Measurements from ENCODE around the gene NEURL1.

NEURL1 gene

GRCh38 chr10:103493362-103493915 lies at the start of gene NEURL1:
Gene NEURL1, plus strand, starts transcription at chr10:103493705. Its CDS starts 683 bp downstream, at chr10:103494388.
- DNase-seq, result peak in 1 of 2 donors; percentile 20

DNA sequence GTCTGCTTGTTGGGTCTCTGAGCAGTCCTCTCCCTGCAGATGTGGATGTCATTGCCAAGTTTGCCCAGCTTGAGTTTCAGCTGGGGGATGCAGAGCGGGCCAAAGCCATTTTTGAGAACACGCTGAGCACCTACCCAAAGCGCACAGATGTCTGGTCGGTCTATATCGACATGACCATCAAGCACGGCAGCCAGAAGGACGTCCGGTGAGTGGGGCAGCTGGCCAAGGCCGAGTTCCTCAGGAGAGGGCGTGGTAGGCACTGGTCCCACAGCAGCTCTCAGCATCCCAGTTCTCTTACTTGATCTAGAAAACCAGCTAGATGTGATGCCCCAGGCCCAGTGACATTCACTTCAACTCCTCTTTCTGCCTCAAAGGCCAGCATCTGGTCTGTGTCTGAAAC lies 49.0 kb upstream of the NEURL1 start:
- no peak for DNase-seq

- DNase-seq, result no peak
These were observed 48.1 kb upstream of the NEURL1 start for GRCh38 chr10:103445366-103445765.

GRCh38 chr10:103445767-103446567 lies 47.5 kb upstream of the NEURL1 start:
- DNase-seq, result no peak

- no peak for DNase-seq
These were observed 46.3 kb upstream of the NEURL1 start for GRCh38 chr10:103447187-103447586.

GRCh38 chr10:103448746-103449145 lies 44.8 kb upstream of the NEURL1 start:
- no peak for DNase-seq

DNA sequence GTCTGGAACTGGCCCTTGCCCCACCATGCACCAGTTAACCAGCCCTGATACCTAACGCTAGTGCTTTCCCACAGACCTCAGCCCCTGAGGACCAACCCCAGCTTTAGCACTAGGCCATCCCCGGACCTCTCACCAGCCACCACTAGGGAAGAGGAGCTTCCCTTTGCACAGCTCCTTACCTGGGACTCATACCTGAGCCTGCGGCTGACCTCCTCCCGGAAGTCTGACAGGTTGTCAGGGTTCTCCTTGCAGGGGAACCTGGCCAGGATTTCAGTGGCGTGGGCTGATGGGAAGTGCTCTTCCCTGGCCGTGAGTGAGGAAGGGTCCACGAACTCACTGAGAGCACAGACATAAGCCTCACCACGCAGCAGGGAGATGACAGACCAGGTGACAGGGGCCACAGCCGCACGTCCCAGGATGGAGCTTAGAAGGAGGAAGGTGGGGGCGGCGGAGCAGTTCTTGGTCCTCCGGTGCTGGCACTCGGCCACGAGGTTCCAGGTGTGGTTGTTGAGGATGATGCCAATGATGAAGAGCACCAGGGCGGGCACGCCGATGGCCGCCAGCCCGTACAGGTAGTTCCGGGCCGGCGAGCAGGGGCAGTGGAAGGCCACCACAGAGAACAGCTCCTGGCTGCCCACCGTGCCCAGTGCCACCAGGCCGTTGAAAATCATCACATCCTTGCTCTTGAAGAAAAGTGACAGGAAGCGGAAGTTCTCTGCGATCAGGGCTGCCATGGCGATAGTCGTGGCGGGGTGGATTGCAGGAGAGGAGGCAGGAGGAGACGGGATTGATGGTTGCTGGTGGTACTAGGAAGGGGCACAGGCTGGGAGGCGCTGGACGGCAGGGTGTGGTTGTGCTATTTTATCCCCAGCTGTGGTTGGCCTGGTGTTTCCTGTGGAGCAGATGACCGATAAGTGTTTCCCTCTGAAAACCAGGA lies 44.0 kb upstream of the NEURL1 start:
- no peak for DNase-seq

- no peak for DNase-seq
These were observed 43.3 kb upstream of the NEURL1 start for GRCh38 chr10:103450201-103450695.

- peak in 1 of 2 donors; percentile 44 for DNase-seq
These were observed 42.3 kb upstream of the NEURL1 start for GRCh38 chr10:103451091-103451813.

GRCh38 chr10:103451831-103452505 lies 41.5 kb upstream of the NEURL1 start, which contains the start of gene CALHM2:
Gene CALHM2, minus strand, starts transcription at chr10:103452370. Its CDS starts 2,429 bp downstream, at chr10:103449941.
- DNase-seq, result peak; percentile 13 to 48

DNA sequence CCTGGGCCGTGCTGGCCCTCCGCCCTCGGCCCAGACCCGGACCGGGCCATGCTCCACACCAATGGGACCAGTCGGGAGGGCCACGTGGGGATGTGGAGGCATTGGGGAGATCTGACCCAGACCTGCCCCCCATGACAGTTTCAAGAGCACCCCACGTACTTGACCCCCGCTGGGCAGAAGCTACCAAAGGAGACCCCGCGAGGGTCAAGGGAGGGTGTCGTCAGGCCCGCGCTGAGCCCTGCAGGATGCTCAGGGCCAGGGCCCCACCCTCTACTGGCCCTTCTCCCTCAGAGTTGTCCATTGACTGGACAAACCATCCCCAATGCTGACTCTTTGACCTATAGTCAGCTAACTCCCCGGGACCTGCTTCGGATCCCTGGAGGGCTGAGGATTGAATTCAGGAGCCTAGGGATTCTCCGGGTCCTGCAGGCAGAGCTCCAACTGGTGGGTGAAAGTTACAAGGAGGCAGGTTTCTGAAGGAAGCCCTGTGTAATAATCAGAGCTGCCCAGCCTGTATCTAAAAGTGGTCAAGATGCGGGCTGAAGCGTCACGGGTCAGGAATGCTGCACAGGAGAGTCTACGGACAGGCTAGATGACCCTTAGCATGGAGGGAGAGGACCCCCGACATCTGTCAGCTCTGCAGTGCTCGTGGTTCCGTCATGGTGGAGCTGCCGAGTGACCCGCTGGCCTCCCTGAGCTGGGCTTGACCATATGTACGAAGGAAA lies 40.8 kb upstream of the NEURL1 start:
- DNase-seq, result no peak

GRCh38 chr10:103454026-103454425 lies 39.5 kb upstream of the NEURL1 start:
- no peak for DNase-seq

DNA sequence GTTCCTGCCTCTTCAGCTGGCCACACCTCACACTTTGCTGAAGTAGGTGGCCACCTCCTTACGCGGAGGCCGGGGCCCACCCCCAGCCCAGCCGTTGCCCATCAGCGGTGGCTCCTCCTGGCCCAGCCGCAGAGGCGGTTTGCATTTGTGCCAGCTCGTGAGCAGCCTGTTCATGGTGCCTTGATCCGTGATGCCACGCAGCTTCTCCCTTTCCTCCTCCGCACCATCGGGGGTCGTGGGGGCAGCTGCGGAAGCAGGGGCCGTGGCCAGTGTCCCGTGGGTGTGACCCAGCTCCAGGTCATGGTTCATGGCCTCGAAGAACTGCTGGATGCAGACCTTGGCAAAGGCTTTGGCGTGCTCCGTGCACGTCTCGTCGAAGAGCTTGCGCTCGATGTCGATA lies 38.3 kb upstream of the NEURL1 start:
- DNase-seq, result no peak

DNA sequence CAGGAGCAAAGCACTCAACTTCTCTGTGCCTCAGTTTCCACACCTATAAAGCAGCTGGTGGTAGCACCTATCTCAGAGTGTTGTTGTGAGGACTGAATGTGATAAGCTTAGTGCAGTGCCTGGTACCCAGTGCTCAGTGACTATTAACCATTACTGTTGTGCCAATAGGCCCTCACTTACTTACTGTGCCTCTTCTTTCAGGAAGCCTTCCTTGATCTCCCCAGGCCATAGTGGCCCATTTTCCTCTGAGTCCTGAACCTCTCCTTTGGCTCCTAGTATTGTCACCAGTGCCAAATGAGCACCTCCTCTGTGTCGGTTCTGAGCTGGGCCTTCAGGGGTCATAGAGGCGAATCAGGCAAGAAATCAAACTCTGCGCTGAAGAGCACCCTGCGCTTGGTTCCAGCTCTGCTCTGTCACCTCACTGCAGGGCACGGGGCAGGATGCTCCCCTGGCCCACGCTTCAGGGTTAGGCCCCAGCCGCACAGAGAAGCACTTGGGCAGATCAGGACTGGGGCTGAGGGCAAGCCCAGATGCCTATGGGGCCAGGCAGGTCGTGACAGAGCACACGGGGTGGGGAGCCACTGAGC lies 37.3 kb upstream of the NEURL1 start:
- DNase-seq, result no peak

DNA sequence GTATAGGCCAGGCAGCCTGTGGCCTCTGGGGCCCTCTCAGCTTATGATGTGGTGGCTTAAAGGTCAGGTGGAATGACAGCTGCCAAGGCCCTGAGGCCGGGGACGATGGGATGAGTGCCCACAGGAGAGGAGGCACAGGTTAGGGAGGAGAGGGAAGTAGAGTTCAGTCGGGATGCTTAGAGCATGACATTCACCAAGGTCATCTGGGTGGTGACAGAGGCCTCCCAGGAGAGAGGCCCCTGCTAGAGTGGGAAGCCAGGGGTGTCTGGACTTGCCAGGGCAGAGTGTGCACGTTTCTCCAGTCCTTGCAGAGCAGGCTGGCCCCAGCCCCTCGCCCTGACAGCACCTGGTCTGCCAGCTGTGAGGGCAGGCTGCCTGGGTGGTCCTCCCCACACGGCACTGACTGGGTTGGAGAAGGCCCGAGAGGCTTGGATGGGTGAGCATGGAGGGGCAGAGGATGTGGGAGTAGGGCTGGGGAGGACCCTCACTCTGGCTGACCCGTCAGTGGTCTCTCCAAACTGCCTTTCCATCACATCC lies 36.3 kb upstream of the NEURL1 start:
- DNase-seq, result no peak

GRCh38 chr10:103457896-103458583 lies 35.5 kb upstream of the NEURL1 start:
- no peak for DNase-seq

- no peak for DNase-seq
These were observed 34.8 kb upstream of the NEURL1 start, which contains the start of gene CALHM1 for GRCh38 chr10:103458720-103459119. Gene CALHM1, minus strand, starts transcription at chr10:103458900. Its CDS starts 149 bp downstream, at chr10:103458751.

DNA sequence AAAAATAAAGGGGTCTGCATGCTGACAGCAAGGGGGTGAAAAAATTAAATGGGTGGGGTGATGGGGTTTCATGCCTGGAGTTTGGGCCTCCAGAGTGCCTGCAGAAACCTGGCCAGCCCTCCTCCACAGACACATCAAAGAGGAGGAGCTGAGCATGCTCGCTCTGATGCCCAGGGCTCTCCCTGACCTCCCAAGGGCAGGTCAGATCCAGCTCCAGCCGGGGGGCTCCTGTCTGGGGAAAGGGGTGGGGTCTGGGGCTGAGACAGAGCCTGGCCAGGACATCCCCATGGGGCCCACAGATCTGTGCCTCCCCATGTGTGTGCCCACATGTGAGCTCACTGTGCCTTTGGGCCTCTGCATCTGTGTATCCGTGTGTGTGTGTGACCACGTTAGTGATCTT lies 33.9 kb upstream of the NEURL1 start:
- no peak for DNase-seq

DNA sequence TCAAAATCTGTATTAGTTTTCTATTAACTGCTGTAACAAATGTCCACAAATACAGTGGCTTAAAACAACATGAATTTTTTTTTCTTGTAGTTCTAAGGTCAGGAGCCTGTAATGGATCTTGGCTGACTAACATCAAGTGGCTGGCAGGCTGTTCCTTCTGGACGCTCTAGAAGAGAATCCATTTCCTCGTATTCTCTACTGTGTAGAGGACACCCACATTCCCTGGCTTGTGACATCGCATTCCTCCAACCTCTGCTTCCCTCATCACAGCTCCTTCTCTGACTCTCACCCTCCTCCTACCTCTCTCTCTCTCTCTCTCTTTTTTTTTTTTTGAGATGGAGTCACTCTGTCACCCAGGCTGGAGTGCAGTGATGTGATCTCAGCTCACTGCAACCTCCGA lies 30.0 kb upstream of the NEURL1 start:
- DNase-seq, result no peak
